Activated CD4-positive, alpha-beta T cell treated with anti-CD3 and anti-CD28 coated beads, Interleukin-2, amount 50 U/mL, for 24 hours (primary cell): ENCODE measurements around the gene KRTAP5-5.
"Not testable (repeated sequence)": the region's sequence is repeated elsewhere in the genome, so short reads cannot be mapped to it uniquely, and the experiment has no call there.

Experiments
- DNase-seq, 2 donors: peaks; one replicate each; pipeline ENCODE4 v3.0.0-alpha.2; 2020; ENCODE audit warnings: low read depth in 1 of 2, low spot score in 1 of 2

The KRTAP5-5 gene

GRCh38 chr11:1641096-1641495, 11.5 kb downstream of the KRTAP5-5 start:
- no peak for DNase-seq

GRCh38 chr11:1642288-1643145, 12.9 kb downstream of the KRTAP5-5 start:
- no peak for DNase-seq

DNA sequence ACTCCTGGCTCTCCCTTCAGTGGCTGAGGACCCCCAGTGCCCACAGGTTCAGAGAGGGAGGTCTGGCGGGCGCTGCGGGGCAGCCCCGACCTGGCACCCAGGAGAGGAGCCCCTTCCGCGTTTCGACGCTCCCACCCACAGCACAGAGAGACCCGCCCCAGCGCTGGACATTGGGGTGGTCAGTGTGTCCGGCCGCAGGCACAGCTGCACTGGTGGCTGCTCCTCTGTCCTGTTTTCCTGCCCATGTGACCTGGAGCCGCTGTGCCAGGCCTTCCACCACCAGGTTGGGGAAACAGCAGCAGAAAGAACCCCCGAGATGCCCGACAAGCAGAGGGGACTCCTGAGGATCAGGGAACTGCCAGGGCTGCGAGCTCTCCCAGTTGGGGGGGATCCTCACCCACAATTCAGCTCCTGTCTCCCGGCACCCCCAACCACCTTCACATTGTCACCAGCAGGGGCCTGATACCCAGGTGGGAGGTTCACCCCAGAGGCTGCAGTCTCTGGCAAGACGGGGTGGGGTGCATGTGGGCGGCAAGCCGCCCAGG, 13.6 kb downstream of the KRTAP5-5 start:
- DNase-seq: no peak

DNA sequence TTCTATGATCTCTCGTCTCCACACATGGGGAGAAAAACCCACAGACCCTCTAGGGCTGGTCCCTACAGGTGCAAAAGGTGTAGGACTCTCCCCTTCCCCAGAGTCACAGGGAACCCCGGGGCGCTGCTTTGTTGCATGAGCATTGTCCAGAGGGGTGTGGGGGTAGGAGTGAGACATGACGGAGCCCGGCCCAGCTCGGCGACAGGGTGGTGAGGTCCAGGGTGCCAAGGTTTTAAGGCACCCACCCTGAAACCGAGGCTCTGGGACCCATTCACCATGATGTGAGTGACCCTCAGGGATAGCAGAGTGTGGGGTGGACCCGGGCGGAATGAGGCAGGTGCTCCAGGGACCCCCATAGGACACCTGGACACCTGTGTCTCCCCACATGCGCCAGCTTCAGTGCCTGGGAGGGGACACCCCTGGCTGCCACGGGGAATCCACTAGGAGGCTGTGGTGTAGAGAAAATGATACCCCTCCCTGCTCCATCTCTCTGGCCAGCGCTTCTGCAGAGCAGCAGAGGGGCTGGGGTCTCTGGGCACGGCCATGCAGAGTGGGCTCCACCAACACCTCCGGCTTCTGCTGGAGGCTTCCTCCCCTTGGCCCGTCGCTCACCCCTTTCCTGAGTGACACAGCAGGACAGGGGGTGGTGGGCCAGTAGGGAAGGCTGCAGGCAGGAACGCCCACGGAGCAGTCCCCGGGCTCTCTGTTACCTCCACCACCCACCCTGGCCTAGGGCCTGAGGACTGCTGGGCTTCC, 15.2 kb downstream of the KRTAP5-5 start:
- no peak for DNase-seq

- DNase-seq: no peak
Observed at GRCh38 chr11:1645357-1645821, 15.8 kb downstream of the KRTAP5-5 start.

GRCh38 chr11:1646540-1646939, 17.0 kb downstream of the KRTAP5-5 start:
- DNase-seq: not testable (repeated sequence)

DNA sequence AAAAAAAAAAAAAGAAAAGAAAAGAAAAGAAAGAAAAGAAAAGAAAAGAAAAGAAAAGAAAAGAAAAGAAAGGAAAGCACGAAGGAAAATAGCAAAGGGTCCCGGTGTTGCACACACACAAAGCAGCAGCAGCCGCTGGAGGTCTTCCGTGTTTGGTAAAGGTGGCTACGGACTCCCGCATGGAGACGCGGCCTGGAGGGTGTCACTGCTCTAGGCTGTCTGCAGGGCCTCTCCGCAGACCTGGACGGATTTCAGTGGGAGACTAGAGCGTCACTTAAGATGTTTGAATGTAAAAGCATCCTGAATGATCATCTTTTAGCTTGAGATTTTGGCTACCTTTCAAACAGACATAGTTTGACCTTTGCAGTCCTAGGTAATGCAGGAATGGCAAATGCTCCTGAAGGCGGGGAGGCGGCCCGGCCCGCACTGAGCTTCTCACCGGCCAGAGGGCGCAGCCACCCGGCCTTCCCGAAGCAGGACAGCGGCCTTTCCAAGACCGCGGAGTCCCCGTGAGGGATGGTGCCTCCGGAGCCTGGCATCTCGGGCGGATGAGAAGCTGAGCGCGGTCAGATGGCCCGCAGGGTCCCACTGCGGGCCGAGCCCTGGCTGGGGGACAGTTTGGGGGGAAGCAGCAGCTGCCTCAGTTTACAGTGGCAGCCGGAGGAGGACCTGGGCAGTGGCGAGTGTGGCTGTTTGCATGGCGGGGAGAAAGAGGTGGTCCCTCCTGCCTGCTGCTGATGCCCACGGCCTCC, 18.5 kb downstream of the KRTAP5-5 start:
- DNase-seq: no peak

DNA sequence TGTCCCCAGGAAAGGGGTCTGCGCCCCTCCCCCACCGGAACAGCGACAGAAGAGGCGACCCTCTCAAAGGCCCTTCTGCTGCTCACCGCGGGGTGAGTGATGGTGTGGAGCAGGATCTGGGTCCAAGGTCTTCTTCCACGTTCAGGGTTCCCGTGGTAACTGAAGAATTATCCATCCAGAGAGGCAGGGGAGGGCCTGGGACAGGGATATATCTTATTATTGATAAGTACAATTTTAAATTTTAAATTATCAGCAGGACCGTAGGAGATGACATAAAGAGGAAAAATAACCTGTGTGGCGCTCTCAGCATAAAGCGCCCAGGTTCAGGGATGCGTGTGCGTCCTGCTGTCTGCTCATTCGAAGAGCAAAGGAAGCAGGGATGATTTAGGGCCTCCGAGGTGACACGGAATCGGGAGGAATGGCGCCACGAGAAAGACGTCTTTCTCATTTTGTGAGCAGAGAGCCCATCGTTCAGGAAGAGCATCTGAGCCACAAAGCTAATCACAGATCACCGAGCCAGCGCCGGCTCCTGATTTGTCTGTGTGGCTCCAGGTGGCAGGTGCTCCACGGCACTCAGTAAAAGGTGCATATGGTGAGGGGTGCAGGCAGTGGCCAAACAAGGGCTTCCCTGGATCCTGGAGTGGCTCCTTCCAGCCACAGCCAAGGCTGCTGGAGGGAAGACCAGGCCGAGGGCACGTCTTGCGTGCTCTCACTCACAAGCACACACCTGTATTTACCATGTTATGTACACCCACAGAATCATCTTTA, 19.3 kb downstream of the KRTAP5-5 start:
- no peak for DNase-seq

DNA sequence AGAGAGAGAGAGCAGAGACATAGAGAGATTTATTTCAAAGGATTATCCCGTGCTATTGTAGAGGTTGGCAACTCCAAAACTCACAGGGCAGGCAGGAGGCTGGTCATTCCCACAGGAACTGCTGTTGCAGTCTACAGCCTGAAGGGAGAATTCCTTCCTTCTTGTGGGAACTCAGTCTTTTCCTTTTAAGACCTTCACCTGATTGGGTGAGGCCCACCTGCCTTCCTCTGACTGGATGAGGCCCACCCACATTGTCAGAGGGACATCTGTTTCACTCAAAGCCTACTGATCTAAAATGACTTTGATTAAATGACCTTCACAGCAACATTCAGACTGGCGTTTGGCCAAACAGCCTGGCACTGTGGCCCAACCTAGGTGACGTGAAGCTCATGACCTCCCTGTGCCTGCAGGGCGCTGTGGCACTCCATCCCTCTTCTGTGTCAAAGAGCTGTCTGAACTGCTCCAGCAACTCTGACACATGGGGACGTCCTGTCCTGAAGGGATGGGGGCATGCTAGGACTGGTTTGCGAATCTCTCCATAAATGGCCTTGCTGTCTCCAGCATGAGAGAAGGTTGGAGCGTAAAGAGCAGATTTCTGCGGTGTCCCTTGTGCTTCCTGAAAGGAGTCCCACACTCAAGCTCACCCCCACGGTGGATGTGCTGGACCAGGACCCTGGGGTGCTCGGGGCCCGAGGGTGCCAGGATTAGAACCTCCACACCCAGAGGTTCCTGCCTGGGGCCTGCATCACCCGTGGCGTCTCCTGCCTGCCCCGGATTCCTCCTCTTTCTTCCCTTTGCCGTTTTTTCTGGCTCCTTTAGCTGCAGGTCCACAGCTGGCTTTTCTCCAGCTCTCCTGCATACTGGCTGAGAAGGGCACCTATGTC, 20.7 kb downstream of the KRTAP5-5 start:
- no peak for DNase-seq

DNA sequence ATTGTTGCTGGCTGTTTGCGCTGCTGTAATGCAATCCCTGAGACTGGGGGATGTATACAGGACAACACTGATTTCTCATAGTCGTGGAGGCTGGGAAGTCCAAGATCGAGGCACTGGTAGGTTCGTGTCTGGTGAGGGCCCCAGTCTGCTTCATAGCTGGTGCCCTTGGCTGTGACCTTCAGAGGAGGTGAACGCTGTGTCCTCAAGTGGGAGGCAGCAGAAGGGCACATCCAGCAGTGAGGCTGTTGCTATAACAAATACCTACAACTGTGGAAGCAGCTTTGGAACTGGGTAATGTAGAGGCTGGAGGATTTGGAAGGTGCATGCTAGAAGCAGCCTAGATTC, 21.3 kb downstream of the KRTAP5-5 start:
- no peak for DNase-seq

- DNase-seq: no peak
Observed at GRCh38 chr11:1651411-1651980, 21.9 kb downstream of the KRTAP5-5 start.

- no peak for DNase-seq
Observed at GRCh38 chr11:1652026-1652425, 22.5 kb downstream of the KRTAP5-5 start.

DNA sequence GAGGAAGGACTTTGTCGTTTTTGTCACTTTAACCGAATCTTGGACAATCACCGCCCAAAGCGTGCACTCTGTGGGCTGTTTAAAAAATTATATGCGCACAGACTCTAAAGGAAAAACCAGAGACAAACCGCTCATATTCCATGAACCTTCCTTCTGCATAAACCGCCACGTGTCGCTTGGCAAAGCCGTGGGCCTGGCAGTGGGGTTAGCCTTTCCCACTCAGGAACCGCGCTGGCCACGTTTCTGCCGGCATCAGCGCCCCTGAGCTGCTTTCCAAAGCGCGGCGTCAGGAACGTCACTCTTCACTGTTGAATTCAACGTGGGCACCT, 22.8 kb downstream of the KRTAP5-5 start:
- no peak for DNase-seq

- peak; percentile 68 to 75 for DNase-seq
Observed at GRCh38 chr11:1652771-1653540, 23.4 kb downstream of the KRTAP5-5 start.

DNA sequence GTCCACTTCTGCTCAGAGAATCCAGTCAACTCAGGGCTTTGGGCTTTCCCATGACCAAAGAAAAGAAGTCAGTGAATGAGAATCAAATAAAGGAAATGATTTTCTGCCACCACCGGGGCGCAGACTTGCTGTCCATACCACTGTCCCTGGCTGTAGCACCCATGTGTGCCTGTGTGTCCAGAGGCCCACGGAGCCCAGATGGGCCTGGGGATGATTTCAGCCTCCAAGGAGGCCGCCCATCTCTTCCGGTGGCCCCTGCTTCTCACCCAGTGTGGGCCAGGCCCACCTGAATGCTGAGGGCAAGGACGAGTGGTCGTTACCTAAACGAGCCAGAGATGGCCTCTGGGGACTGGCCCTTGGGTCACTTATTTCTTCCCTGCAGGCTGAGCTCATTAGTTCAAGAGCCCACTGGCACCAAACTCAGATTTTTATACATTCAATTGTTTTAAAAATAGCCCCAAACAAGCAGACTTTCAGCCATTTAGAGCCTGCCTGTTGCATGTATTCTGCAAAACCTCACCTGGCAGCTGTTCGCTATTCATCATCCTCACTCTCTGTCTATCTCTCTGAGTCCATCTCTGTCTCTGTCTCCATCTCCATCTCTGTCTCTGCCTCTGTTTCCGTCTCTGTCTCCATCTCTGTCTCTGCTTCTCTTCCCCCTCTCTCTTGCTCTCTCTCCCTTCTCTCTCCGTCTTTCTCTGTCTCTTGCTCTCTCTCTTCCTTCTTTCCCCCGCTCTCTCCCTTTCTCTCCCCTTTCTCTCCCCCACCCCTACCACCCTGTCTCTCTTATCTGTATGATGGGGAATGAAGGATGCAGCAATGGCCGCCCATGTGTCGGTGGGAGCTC, 24.2 kb downstream of the KRTAP5-5 start:
- no peak for DNase-seq

DNA sequence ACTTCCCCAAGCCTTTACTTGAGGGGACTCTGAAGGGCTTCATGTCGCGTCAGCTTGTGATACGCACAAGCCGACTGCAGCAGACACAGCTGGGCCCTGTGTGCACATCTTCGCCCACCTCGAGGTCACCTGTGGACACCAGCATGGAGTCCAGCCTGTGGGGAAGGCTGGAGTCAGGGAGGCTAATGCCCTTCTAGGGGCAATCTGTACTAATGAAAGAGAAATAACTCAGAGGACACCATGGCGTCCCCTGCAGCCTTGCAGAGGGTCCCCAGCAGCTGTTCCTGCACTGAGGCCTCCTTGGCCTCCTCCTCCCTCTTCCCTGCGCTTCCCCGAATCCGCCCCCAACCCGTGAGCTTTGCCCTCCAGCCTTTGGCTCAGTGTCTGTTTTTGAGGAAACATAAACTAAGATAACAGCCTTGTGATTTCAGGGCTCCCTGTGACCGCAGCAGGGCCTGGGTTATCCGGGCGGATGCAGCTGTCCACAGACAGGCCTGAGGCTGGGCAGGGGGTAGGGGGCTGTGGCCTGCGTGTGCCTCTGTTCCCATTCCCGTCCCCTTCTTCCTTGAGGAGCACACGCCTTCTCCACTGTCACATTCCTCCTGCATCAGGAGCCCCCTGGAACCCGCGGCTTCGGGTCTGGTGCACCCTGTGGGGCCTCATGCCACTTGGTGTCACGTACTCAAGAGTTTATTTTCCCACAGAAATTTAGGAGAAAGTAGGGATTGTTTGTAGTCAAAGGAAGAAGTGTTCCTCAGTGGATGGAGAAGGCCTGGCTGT, 25.0 kb downstream of the KRTAP5-5 start:
- no peak for DNase-seq
